ENCODE results near the gene FILIP1L. TPM values are rescaled to one million over a fixed set of nuclear protein-coding genes. Genes with fewer than 3 reads are reported as not detected.

FILIP1L gene
- total RNA-seq, 1 experiment from 2014 or later = 0.17 TPM

- no peak overlapping the region for H3K27ac ChIP-seq (ENCODE audit: low read depth, low read length)
- H3K36me3 ChIP-seq (ENCODE audit: control insufficient read depth in 1 of 2, insufficient read depth in 2 of 2, low read length in 2 of 2) = no peaks in the 10 kb centered on the region
- TF ChIP-seq SRF (IDR thresholded peaks at IDR 0.05; ENCODE audit: low read depth) (no peak), REST (IDR thresholded peaks at IDR 0.05; ENCODE audit: low read depth) (no peak), JUND (IDR thresholded peaks at IDR 0.05) (no peak), ATF3 (IDR thresholded peaks at IDR 0.05) (no peak), POLR2A (IDR thresholded peaks at IDR 0.05; ENCODE audit: borderline replicate concordance, extremely low read depth, insufficient read depth, insufficient read length) (no peak), ZNF274 (IDR thresholded peaks at IDR 0.05; ENCODE audit: low read depth, low read length) (no peak), ELF1 (IDR thresholded peaks at IDR 0.05; ENCODE audit: borderline replicate concordance, low read depth) (no peak), ZBTB33 (IDR thresholded peaks at IDR 0.05; ENCODE audit: extremely low read depth, insufficient replicate concordance, low read length) (no peak), YY1 (IDR thresholded peaks at IDR 0.05; ENCODE audit: extremely low read depth, insufficient replicate concordance, low read depth, low read length) (no peak), TCF7L2 (IDR thresholded peaks at IDR 0.05; ENCODE audit: borderline replicate concordance, extremely low read depth, insufficient read depth, insufficient read length) (no peak)
- ATAC-seq (no peak), DNase-seq (ENCODE audit: low read depth, low spot score) (no peak)
- no peak overlapping the region for H3K4me3 ChIP-seq (replicated peaks in 1 of 2; ENCODE audit: low read depth in 1 of 2, low read length in 2 of 2)
- no peaks in the 10 kb centered on the region for H3K79me2 ChIP-seq (ENCODE audit: insufficient read depth, low read length)
- BruUV-seq (replicated peaks) = no TSS peak
- no peak overlapping the region for H2AFZ ChIP-seq (ENCODE audit: low read depth, low read length, poor library complexity, severe bottlenecking)
- no peaks in the 10 kb centered on the region for H3K4me1 ChIP-seq (ENCODE audit: control insufficient read depth in 1 of 2, insufficient read depth in 2 of 2, low read length in 2 of 2)
- H3K27me3 ChIP-seq (ENCODE audit: insufficient read depth, low read length) = no peaks in the 10 kb centered on the region
- intact Hi-C loops (cut with micrococcal nuclease) = no loop called here
- H4K20me1 ChIP-seq (ENCODE audit: insufficient read depth) = no peaks in the 10 kb centered on the region
- ChIA-PET RAD21 (ENCODE audit: low non-redundant PET in 1 of 2, low total read pairs in 2 of 2, uncharacterized antibody in 2 of 2, unreplicated experiment in 2 of 2) (no interaction called here), POLR2A (no interaction called here), CTCF (no interaction called here)
- H3K4me2 ChIP-seq (ENCODE audit: low read length) = no peak overlapping the region
- no peaks in the 10 kb centered on the region for H3K9me2 ChIP-seq (ENCODE audit: insufficient read depth)
- H3K9me3 ChIP-seq (ENCODE audit: control insufficient read depth in 1 of 2, insufficient read depth in 1 of 2, low read depth in 1 of 2, low read length in 2 of 2) = no peaks in the 10 kb centered on the region
- no peak overlapping the region for H3K9ac ChIP-seq (ENCODE audit: low read length)
Measured at GRCh38 chr3:100120693-100121092, 6.4 kb upstream of the FILIP1L start.

Data from HCT116 (cell line).